Activated CD8-positive, alpha-beta memory T cell treated with anti-CD3 and anti-CD28 coated beads, Interleukin-2, amount 10 ng/mL, durations not matched to agents 7 days and 5 days (primary cell): ENCODE results near the gene UNC13A. TPM values are rescaled to one million over a fixed set of nuclear protein-coding genes. Genes with fewer than 3 reads are reported as not detected.

Experiments
- ATAC-seq: fragments of 150-1000 bp; cut with Tn5 transposase; one replicate; pipeline ENCODE4 v1.10.0; 2021; ENCODE audit warnings: moderate library complexity
- CTCF ChIA-PET: fragments of 350-600 bp; sonication (Branson Sonifier 250); formaldehyde crosslinking; loops from one replicate; lab custom pipeline; 2021; ENCODE audit warnings: antibody characterized with exemption; lab: Charles Lee
- DNase-seq: peaks from one replicate; pipeline ENCODE4 v3.0.0-alpha.2; 2020
- H3K27ac Mint-ChIP-seq: one replicate; pipeline ENCODE4 v1.8.0; 2021; ENCODE audit warnings: mild to moderate bottlenecking, mixed read lengths
- H3K27me3 Mint-ChIP-seq: one replicate; pipeline ENCODE4 v1.8.0; 2021; ENCODE audit warnings: mixed read lengths
- H3K36me3 Mint-ChIP-seq: one replicate; pipeline ENCODE4 v1.8.0; 2021; ENCODE audit warnings: mild to moderate bottlenecking, mixed read lengths
- H3K4me1 Mint-ChIP-seq: one replicate; pipeline ENCODE4 v1.8.0; 2021; ENCODE audit warnings: mixed read lengths
- H3K4me3 Mint-ChIP-seq: one replicate; pipeline ENCODE4 v1.8.0; 2021; ENCODE audit warnings: mild to moderate bottlenecking, moderate library complexity, mixed read lengths
- H3K9me3 Mint-ChIP-seq: one replicate; pipeline ENCODE4 v1.8.0; 2022; ENCODE audit warnings: low read depth, mixed read lengths
- total RNA-seq, 2 experiments: library from RNA; stranded (reverse); gene quantifications; one replicate each; pipeline ENCODE4 v1.2.3, GENCODE V29; 2021

UNC13A gene
- total RNA-seq, 2 experiments from 2014 or later: 0.02 to 0.18 TPM

- H3K36me3 Mint-ChIP-seq: peaks cover 14% of the 10 kb centered on the region
- no peak for ATAC-seq
- no peak for DNase-seq
- peaks cover 36% of the 10 kb centered on the region for H3K4me1 Mint-ChIP-seq
- peak overlapping the region; percentile 25 for H3K27ac Mint-ChIP-seq
- peak overlapping the region; percentile 82 for H3K4me3 Mint-ChIP-seq
- H3K27me3 Mint-ChIP-seq: no peaks in the 10 kb centered on the region
- CTCF ChIA-PET: interaction anchor here (1.1 to 1.4 kb wide), 2 partner anchors 62 to 225 kb away, joined by 3 to 4 read pairs; no protein-coding TSS in a partner anchor
- no peaks in the 10 kb centered on the region for H3K9me3 Mint-ChIP-seq
These were observed 33.0 kb upstream of the UNC13A start for GRCh38 chr19:17721111-17721628.

GRCh38 chr19:17720440-17720839 is 32.3 kb upstream of the UNC13A start:
- Mint-ChIP-seq H3K9me3 (no peaks in the 10 kb centered on the region), H3K36me3 (peaks cover 13% of the 10 kb centered on the region), H3K27ac (peak overlapping the region; percentile 61), H3K4me1 (peaks cover 36% of the 10 kb centered on the region), H3K27me3 (no peaks in the 10 kb centered on the region), H3K4me3 (peak overlapping the region; percentile 82)
- CTCF ChIA-PET: interaction anchor here (1.1 to 2.4 kb wide), 8 partner anchors 10 to 224 kb away, joined by 3 to 12 read pairs (median 5); partner anchors contain the start of gene RPL18A
- no peak for DNase-seq
- ATAC-seq: no peak

- CTCF ChIA-PET: interaction anchor here (0.9 to 2.4 kb wide), 9 partner anchors 11 to 224 kb away, joined by 3 to 12 read pairs (median 5); partner anchors contain the start of gene RPL18A
- H3K27me3 Mint-ChIP-seq: no peaks in the 10 kb centered on the region
- H3K9me3 Mint-ChIP-seq: no peaks in the 10 kb centered on the region
- ATAC-seq: peak; percentile 54
- H3K4me3 Mint-ChIP-seq: peak overlapping the region; percentile 82
- H3K36me3 Mint-ChIP-seq: peaks cover 11% of the 10 kb centered on the region
- DNase-seq: peak; percentile 46
- H3K27ac Mint-ChIP-seq: peak overlapping the region; percentile 61
- H3K4me1 Mint-ChIP-seq: peaks cover 36% of the 10 kb centered on the region
These were observed 31.7 kb upstream of the UNC13A start for GRCh38 chr19:17719730-17720400.

- H3K4me3 Mint-ChIP-seq: peak within 1 kb of the TSS; percentile 82
- peak; percentile 77 for DNase-seq
- H3K36me3 Mint-ChIP-seq: peaks cover 6% of the 10 kb centered on the region
- peak; percentile 93 for ATAC-seq
- H3K27me3 Mint-ChIP-seq: no peaks in the 10 kb centered on the region
- peak within 1 kb of the TSS; percentile 78 for H3K27ac Mint-ChIP-seq
- H3K9me3 Mint-ChIP-seq: no peaks in the 10 kb centered on the region
- H3K4me1 Mint-ChIP-seq: peaks cover 36% of the 10 kb centered on the region
- CTCF ChIA-PET: interaction anchor here (0.8 to 2.4 kb wide), 12 partner anchors 12 to 223 kb away, joined by 3 to 12 read pairs (median 6); partner anchors contain the start of genes CCDC124 and RPL18A
These were observed 31.0 kb upstream of the UNC13A start, which contains the start of gene MAP1S for GRCh38 chr19:17718947-17719711. Gene MAP1S, plus strand, starts transcription at chr19:17719480. Its CDS starts 23 bp downstream, at chr19:17719503.

GRCh38 chr19:17718550-17718946 is 30.4 kb upstream of the UNC13A start:
- peak overlapping the region; percentile 79 for H3K4me3 Mint-ChIP-seq
- peaks cover 5% of the 10 kb centered on the region for H3K36me3 Mint-ChIP-seq
- ATAC-seq: peak; percentile 6
- peak overlapping the region; percentile 78 for H3K27ac Mint-ChIP-seq
- H3K9me3 Mint-ChIP-seq: no peaks in the 10 kb centered on the region
- CTCF ChIA-PET: interaction anchor here (0.8 to 2.4 kb wide), 9 partner anchors 14 to 223 kb away, joined by 3 to 12 read pairs (median 6); partner anchors contain the start of genes CCDC124 and RPL18A
- DNase-seq: no peak
- H3K4me1 Mint-ChIP-seq: peaks cover 36% of the 10 kb centered on the region
- H3K27me3 Mint-ChIP-seq: no peaks in the 10 kb centered on the region

- H3K27me3 Mint-ChIP-seq: no peaks in the 10 kb centered on the region
- no peak overlapping the region for H3K27ac Mint-ChIP-seq
- no peak for DNase-seq
- H3K9me3 Mint-ChIP-seq: no peaks in the 10 kb centered on the region
- H3K4me3 Mint-ChIP-seq: no peak overlapping the region
- CTCF ChIA-PET: interaction anchor here (0.8 to 1.2 kb wide), 4 partner anchors 35 to 276 kb away, joined by 3 to 5 read pairs (median 3); partner anchors contain the start of gene FCHO1
- H3K36me3 Mint-ChIP-seq: peaks cover 1% of the 10 kb centered on the region
- peaks cover 27% of the 10 kb centered on the region for H3K4me1 Mint-ChIP-seq
- no peak for ATAC-seq
These were observed 28.3 kb upstream of the UNC13A start for GRCh38 chr19:17716309-17716929.

GRCh38 chr19:17711851-17712250 is 23.7 kb upstream of the UNC13A start:
- DNase-seq (no peak), ATAC-seq (no peak)
- Mint-ChIP-seq H3K4me1 (no peaks in the 10 kb centered on the region), H3K36me3 (no peaks in the 10 kb centered on the region), H3K27ac (no peak overlapping the region), H3K4me3 (no peak overlapping the region), H3K27me3 (no peaks in the 10 kb centered on the region), H3K9me3 (no peaks in the 10 kb centered on the region)
- CTCF ChIA-PET: no interaction called here

GRCh38 chr19:17706750-17707181 is 18.6 kb upstream of the UNC13A start:
- H3K36me3 Mint-ChIP-seq: no peaks in the 10 kb centered on the region
- no peaks in the 10 kb centered on the region for H3K9me3 Mint-ChIP-seq
- ATAC-seq (no peak), DNase-seq (no peak)
- H3K27ac Mint-ChIP-seq: no peak overlapping the region
- H3K27me3 Mint-ChIP-seq: no peaks in the 10 kb centered on the region
- H3K4me3 Mint-ChIP-seq: no peak overlapping the region
- CTCF ChIA-PET: interaction anchor here (1.1 to 5.9 kb wide), 4 partner anchors 9 to 211 kb away, joined by 3 to 41 read pairs (median 19); no protein-coding TSS in a partner anchor
- H3K4me1 Mint-ChIP-seq: no peaks in the 10 kb centered on the region

GRCh38 chr19:17703824-17704463 is 15.8 kb upstream of the UNC13A start:
- H3K4me3 Mint-ChIP-seq: no peak overlapping the region
- DNase-seq (peak; percentile 76), ATAC-seq (peak; percentile 84)
- no peaks in the 10 kb centered on the region for H3K9me3 Mint-ChIP-seq
- H3K27me3 Mint-ChIP-seq: peaks cover 6% of the 10 kb centered on the region
- H3K4me1 Mint-ChIP-seq: no peaks in the 10 kb centered on the region
- H3K27ac Mint-ChIP-seq: no peak overlapping the region
- H3K36me3 Mint-ChIP-seq: no peaks in the 10 kb centered on the region
- CTCF ChIA-PET: interaction anchor here (0.6 to 5.9 kb wide), 16 partner anchors 8 to 228 kb away, joined by 3 to 41 read pairs (median 6); partner anchors contain the start of genes CCDC124, MAP1S and RPL18A

- no peaks in the 10 kb centered on the region for H3K36me3 Mint-ChIP-seq
- H3K9me3 Mint-ChIP-seq: no peaks in the 10 kb centered on the region
- DNase-seq (no peak), ATAC-seq (no peak)
- CTCF ChIA-PET: interaction anchor here (1.4 kb wide), 1 partner anchor 9 kb away, joined by 4 read pairs; no protein-coding TSS in a partner anchor
- H3K4me3 Mint-ChIP-seq: no peak overlapping the region
- no peak overlapping the region for H3K27ac Mint-ChIP-seq
- H3K4me1 Mint-ChIP-seq: no peaks in the 10 kb centered on the region
- peaks cover 37% of the 10 kb centered on the region for H3K27me3 Mint-ChIP-seq
These were observed 7.0 kb upstream of the UNC13A start for GRCh38 chr19:17695198-17695597.

- Mint-ChIP-seq H3K27me3 (peaks cover 44% of the 10 kb centered on the region), H3K9me3 (no peaks in the 10 kb centered on the region), H3K4me3 (no peak overlapping the region), H3K4me1 (peaks cover 5% of the 10 kb centered on the region), H3K36me3 (peaks cover 2% of the 10 kb centered on the region), H3K27ac (no peak overlapping the region)
- ATAC-seq: no peak
- CTCF ChIA-PET: interaction anchor here (0.7 kb wide), 2 partner anchors 90 to 253 kb away, joined by 3 read pairs; no protein-coding TSS in a partner anchor
- DNase-seq: no peak
These were observed 4.4 kb upstream of the UNC13A start for GRCh38 chr19:17692566-17692965.
